ENCODE results near the gene OR52N5. TPM values are rescaled to one million over a fixed set of nuclear protein-coding genes. Genes with fewer than 3 reads are reported as not detected.

OR52N5 gene
- total RNA-seq (not detected in 2 replicates), polyA plus RNA-seq (not detected in 2 replicates), polyA minus RNA-seq (0.45 TPM in 1 of 2 replicates, not detected in the other), Bru-seq, nascent RNA (percentile 26 among the genes with signal in this experiment), BruChase-seq, experiment 1, labeled RNA remaining after a 6-hour chase (not detected), BruChase-seq, experiment 2, labeled RNA remaining after a 2-hour chase (not detected)
- not detected in 2 replicates for polyA plus RNA-seq (2011; cell fraction: cytosol; rRNA removed)
- not detected in 2 replicates for polyA plus RNA-seq (2011; cell fraction: nucleus; rRNA removed)
- polyA plus RNA-seq (2012), result not detected in 2 replicates
- polyA minus RNA-seq (2011; cell fraction: cytosol; rRNA and poly(A)+ RNA removed), result not detected
- 0.43 TPM in 1 of 2 replicates, not detected in the other for polyA minus RNA-seq (2011; cell fraction: nucleus; rRNA and poly(A)+ RNA removed)
- long read RNA-seq, result 0 reads

GRCh38 chr11:5783255-5783654 lies at the start of gene OR52N5:
TSS of gene OR52N5 (minus strand) at chr11:5783355. CDS start at chr11:5778634, 4,721 bp downstream.
- Histone ChIP-seq H3K9me1 (replicated peaks; ENCODE audit: control insufficient read depth, extremely low read depth, insufficient read depth, low read length) (no peaks in the 10 kb centered on the region), H3K4me2 (ENCODE audit: insufficient read depth, low read length) (no peak within 1 kb of the TSS), H3K4me3 (replicated peaks in 1 of 3; ENCODE audit: insufficient read depth in 1 of 3, low read depth in 1 of 3, low read length in 3 of 3) (no peak within 1 kb of the TSS), H3K27ac (ENCODE audit: insufficient read depth, low read depth, low read length) (no peak within 1 kb of the TSS), H3K9ac (replicated peaks; ENCODE audit: extremely low read depth, insufficient read depth, low read length) (no peak within 1 kb of the TSS), H3K9me3 (replicated peaks; ENCODE audit: control insufficient read depth, insufficient read depth, low read length) (no peaks in the 10 kb centered on the region), H3K79me2 (ENCODE audit: control insufficient read depth, insufficient read depth, low read length) (no peaks in the 10 kb centered on the region), H3K36me3 (ENCODE audit: control insufficient read depth in 2 of 2, extremely low read depth in 1 of 2, insufficient read depth in 2 of 2, low read length in 2 of 2) (no peaks in the 10 kb centered on the region), H4K20me1 (replicated peaks; ENCODE audit: control insufficient read depth, extremely low read depth, insufficient read depth, low read length) (no peaks in the 10 kb centered on the region), H3K27me3 (ENCODE audit: control insufficient read depth in 2 of 2, insufficient read depth in 2 of 2, low read length in 2 of 2) (no peaks in the 10 kb centered on the region), H3K4me1 (ENCODE audit: control insufficient read depth, extremely low read depth, insufficient read depth, low read length) (no peaks in the 10 kb centered on the region), H2AFZ (ENCODE audit: low read depth, low read length) (no peak within 1 kb of the TSS)
- dilution Hi-C loops (cut with MboI; ENCODE audit: extremely low pct_ligation_motif_present, low sequenced_read_pairs), result no loop called here
- intact Hi-C loops (cut with micrococcal nuclease), result loop anchor here (10.0 kb wide), 1 partner anchor 598 kb away; no protein-coding TSS in a partner anchor
- FAIRE-seq (no peak), DNase-seq (ENCODE audit: low read depth, low spot score) (no peak)
- TF ChIP-seq GATA2 (IDR thresholded peaks at IDR 0.05; ENCODE audit: insufficient read depth, insufficient read length, low read depth, low read length), result no peak
- ChIA-PET CTCF (no interaction called here), POLR2A (no interaction called here)
- no TSS peak for BruUV-seq (replicated peaks)

DNA sequence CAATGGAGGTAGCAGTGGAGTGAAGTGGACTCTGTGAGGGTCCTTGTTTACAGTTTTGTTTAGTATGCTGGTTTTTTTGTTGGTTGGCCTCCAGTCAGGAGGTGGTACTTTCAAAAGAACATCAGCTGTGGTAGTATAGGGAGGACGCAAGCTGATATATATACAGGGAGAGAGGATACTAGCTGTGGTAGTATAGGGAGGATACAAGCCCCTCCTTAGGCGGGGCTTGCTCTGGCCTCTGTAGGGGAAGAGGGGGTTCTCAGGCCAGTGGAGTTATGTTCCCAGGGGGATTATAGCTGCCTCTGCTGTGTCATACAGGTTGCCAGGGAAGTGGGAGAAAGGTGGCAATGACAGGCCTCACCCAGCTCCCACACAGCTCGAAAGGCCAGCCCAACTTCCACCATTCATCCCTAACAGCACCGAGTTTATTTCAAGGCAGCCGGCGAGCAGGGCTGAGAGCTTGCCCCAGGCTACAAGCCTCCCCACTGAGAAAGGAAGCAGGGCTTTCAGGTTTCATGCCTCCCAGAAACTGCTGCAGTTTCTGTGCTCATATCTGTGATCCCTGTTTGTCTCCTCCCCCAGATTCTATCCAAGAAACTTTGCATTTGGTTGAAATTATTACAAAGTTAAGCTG lies 48.2 kb upstream of the OR52N5 start:
- no peak for FAIRE-seq
- no peak overlapping the region for H3K4me3 ChIP-seq (replicated peaks in 1 of 3; ENCODE audit: insufficient read depth in 1 of 3, low read depth in 1 of 3, low read length in 3 of 3)
- no peaks in the 10 kb centered on the region for H4K20me1 ChIP-seq (replicated peaks; ENCODE audit: control insufficient read depth, extremely low read depth, insufficient read depth, low read length)
- CTCF ChIA-PET, result no interaction called here
- H3K27ac ChIP-seq (ENCODE audit: insufficient read depth, low read depth, low read length), result no peak overlapping the region
- H3K9me3 ChIP-seq (replicated peaks; ENCODE audit: control insufficient read depth, insufficient read depth, low read length), result no peaks in the 10 kb centered on the region
- DNase-seq (ENCODE audit: low read depth, low spot score), result no peak
- no peak overlapping the region for H3K9ac ChIP-seq (replicated peaks; ENCODE audit: extremely low read depth, insufficient read depth, low read length)
- dilution Hi-C loops (cut with MboI; ENCODE audit: extremely low pct_ligation_motif_present, low sequenced_read_pairs), result no loop called here
- H3K4me2 ChIP-seq (ENCODE audit: insufficient read depth, low read length), result no peak overlapping the region
- TF ChIP-seq FOS (IDR thresholded peaks at IDR 0.05; ENCODE audit: borderline replicate concordance, insufficient read depth, low read length) (no peak), GATA2 (IDR thresholded peaks at IDR 0.05; ENCODE audit: insufficient read depth, insufficient read length, low read depth, low read length) (no peak), EZH2 (IDR thresholded peaks at IDR 0.05; ENCODE audit: borderline replicate concordance, low read depth, low read length, severe bottlenecking) (no peak), POLR2AphosphoS5 (IDR thresholded peaks at IDR 0.05; ENCODE audit: insufficient read depth, low read depth, low read length) (no peak), JUN (IDR thresholded peaks at IDR 0.05; ENCODE audit: borderline replicate concordance, insufficient read depth, insufficient read length, low read depth) (no peak), MAX (IDR thresholded peaks at IDR 0.05; ENCODE audit: insufficient read depth, insufficient read length) (no peak), POLR2A (IDR thresholded peaks at IDR 0.05; ENCODE audit: low read depth, low read length) (no peak), MYC (IDR thresholded peaks at IDR 0.05; ENCODE audit: low read depth, low read length) (no peak)
- TF ChIP-seq, protein P1, sequence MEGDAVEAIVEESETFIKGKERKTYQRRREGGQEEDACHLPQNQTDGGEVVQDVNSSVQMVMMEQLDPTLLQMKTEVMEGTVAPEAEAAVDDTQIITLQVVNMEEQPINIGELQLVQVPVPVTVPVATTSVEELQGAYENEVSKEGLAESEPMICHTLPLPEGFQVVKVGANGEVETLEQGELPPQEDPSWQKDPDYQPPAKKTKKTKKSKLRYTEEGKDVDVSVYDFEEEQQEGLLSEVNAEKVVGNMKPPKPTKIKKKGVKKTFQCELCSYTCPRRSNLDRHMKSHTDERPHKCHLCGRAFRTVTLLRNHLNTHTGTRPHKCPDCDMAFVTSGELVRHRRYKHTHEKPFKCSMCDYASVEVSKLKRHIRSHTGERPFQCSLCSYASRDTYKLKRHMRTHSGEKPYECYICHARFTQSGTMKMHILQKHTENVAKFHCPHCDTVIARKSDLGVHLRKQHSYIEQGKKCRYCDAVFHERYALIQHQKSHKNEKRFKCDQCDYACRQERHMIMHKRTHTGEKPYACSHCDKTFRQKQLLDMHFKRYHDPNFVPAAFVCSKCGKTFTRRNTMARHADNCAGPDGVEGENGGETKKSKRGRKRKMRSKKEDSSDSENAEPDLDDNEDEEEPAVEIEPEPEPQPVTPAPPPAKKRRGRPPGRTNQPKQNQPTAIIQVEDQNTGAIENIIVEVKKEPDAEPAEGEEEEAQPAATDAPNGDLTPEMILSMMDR (IDR thresholded peaks at IDR 0.05; ENCODE audit: extremely low read depth in 1 of 2, insufficient read depth in 1 of 2, low read depth in 1 of 2, low read length in 2 of 2), result no peak
- H3K79me2 ChIP-seq (ENCODE audit: control insufficient read depth, insufficient read depth, low read length), result no peaks in the 10 kb centered on the region
- H2AFZ ChIP-seq (ENCODE audit: low read depth, low read length), result no peak overlapping the region
- H3K36me3 ChIP-seq (ENCODE audit: control insufficient read depth in 2 of 2, extremely low read depth in 1 of 2, insufficient read depth in 2 of 2, low read length in 2 of 2), result no peaks in the 10 kb centered on the region
- no peaks in the 10 kb centered on the region for H3K27me3 ChIP-seq (ENCODE audit: control insufficient read depth in 2 of 2, insufficient read depth in 2 of 2, low read length in 2 of 2)
- H3K4me1 ChIP-seq (ENCODE audit: control insufficient read depth, extremely low read depth, insufficient read depth, low read length), result no peaks in the 10 kb centered on the region
- no TSS peak for BruUV-seq (replicated peaks)
- intact Hi-C loops (cut with micrococcal nuclease), result no loop called here
- POLR2A ChIA-PET, result no interaction called here
- H3K9me1 ChIP-seq (replicated peaks; ENCODE audit: control insufficient read depth, extremely low read depth, insufficient read depth, low read length), result no peaks in the 10 kb centered on the region
